ENCODE data around the gene FXYD3.

GRCh38 chr19:35170359-35171061, 54.9 kb downstream of the FXYD3 start:
- no peak for TF ChIP-seq POLR2A (IDR thresholded peaks at IDR 0.05)
- no peak for TF ChIP-seq CTCF (IDR thresholded peaks at IDR 0.05)
